Measurements from ENCODE around the gene SLC22A14. TPM values are rescaled to one million over a fixed set of nuclear protein-coding genes. Genes with fewer than 3 reads are reported as not detected.
A peak's percentile ranks its signal among the peaks of the same experiment; 100 is the strongest.

Gene SLC22A14
- total RNA-seq, 1 experiment from 2014 or later = not detected

DNA sequence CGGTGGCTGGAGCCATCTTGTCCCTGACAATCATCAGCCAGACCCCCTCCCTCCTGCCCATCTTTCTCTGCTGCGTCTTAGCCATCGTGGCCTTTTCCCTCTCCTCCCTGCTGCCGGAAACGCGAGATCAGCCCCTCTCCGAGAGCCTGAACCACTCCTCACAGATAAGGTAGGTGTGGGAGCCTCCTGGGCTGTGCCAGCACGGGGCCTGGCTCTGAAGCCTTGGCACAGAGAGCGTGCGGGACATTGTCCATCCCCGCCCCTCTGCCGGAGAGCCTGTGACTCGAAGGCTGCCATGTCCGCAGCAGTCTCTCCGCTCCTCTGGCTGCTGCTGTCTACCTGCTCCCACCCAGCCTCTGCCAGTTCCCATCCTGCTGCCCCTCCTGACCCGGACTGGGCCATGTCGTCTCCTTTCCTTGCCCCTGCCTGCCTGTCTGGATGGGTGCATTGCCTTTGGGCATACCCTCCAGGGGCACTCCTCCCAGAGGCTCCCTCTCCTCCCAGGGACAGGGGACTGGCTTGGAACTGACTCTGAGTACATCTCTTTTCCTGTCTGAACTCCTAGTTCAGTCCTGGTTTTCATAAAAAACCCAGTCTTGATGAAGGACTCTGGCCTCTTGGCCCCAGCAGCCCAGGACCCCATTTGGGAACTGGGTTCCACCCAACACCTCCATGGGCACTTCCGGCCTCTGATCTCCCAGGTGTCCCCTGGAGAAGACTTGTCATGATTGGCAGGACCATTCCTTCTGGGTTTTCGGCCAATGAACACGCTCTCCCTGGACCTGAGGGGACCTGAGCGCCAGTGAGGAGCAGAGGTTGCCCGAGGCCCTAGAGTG, 34.5 kb downstream of the SLC22A14 start:
- no peak overlapping the region for H2BK12ac ChIP-seq (ENCODE audit: insufficient read length, low read depth, low read length)
- no peak overlapping the region for H3K9ac ChIP-seq (ENCODE audit: extremely low read depth, insufficient read length, low read length)
- no peak overlapping the region for H3K18ac ChIP-seq (ENCODE audit: insufficient read length, low read depth, low read length)
- no peaks in the 10 kb centered on the region for H3K9me3 ChIP-seq (ENCODE audit: control insufficient read depth, low read depth, low read length)
- no peaks in the 10 kb centered on the region for H3K4me1 ChIP-seq (ENCODE audit: insufficient read depth, low read length)
- Mint-ChIP-seq H3K4me1 (peaks cover 0 to 10% of the 10 kb centered on the region in 2 experiments; a peak in 3 of 4 replicates), H3K27ac (peak overlapping the region in 1 of 3 experiments; percentile 69; a peak in 1 of 7 replicates), H3K36me3 (ENCODE audit: insufficient read depth in 1 of 3, low read depth in 3 of 3) (no peaks in the 10 kb centered on the region), H3K27me3 (ENCODE audit: low read depth) (peaks cover 3% of the 10 kb centered on the region), H3K4me3 (no peak overlapping the region), H3K9me3 (no peaks in the 10 kb centered on the region; a peak in 1 of 5 replicates)
- H3K4ac ChIP-seq (ENCODE audit: low read depth, low read length) = no peak overlapping the region
- H3T11ph ChIP-seq (ENCODE audit: low read length) = no peak overlapping the region
- H3K79me1 ChIP-seq (ENCODE audit: insufficient read depth, low read depth, low read length, poor library complexity, severe bottlenecking) = no peaks in the 10 kb centered on the region
- no peak overlapping the region for H2BK15ac ChIP-seq (ENCODE audit: low read depth, low read length)
- no peaks in the 10 kb centered on the region for H4K20me1 ChIP-seq (ENCODE audit: control insufficient read depth, insufficient read depth, insufficient read length)
- no peaks in the 10 kb centered on the region for H3K79me2 ChIP-seq (ENCODE audit: insufficient read depth, low read length)
- no peaks in the 10 kb centered on the region for H3K23me2 ChIP-seq (ENCODE audit: insufficient read length, low read depth, low read length, poor library complexity, severe bottlenecking)
- no peak overlapping the region for H3K27ac ChIP-seq (ENCODE audit: insufficient read length, low read depth, low read length)
- no peak overlapping the region for H3K56ac ChIP-seq (ENCODE audit: insufficient read length, low read depth, low read length)
- no peak overlapping the region for H2BK5ac ChIP-seq (ENCODE audit: insufficient read length, low read length)
- H3K23ac ChIP-seq (ENCODE audit: insufficient read length, low read depth, low read length) = no peak overlapping the region
- H2AK5ac ChIP-seq (ENCODE audit: insufficient read length, low read length) = no peak overlapping the region
- H2BK20ac ChIP-seq (ENCODE audit: low read depth, low read length, poor library complexity, severe bottlenecking) = no peak overlapping the region
- WGBS (ENCODE audit: extremely low coverage, insufficient read length, low lambda C conversion rate) = no CpG with 5 or more reads among the region's 22 CpGs
- no peak overlapping the region for H4K91ac ChIP-seq (ENCODE audit: insufficient read length, low read depth, low read length)
- TF ChIP-seq, protein P1, sequence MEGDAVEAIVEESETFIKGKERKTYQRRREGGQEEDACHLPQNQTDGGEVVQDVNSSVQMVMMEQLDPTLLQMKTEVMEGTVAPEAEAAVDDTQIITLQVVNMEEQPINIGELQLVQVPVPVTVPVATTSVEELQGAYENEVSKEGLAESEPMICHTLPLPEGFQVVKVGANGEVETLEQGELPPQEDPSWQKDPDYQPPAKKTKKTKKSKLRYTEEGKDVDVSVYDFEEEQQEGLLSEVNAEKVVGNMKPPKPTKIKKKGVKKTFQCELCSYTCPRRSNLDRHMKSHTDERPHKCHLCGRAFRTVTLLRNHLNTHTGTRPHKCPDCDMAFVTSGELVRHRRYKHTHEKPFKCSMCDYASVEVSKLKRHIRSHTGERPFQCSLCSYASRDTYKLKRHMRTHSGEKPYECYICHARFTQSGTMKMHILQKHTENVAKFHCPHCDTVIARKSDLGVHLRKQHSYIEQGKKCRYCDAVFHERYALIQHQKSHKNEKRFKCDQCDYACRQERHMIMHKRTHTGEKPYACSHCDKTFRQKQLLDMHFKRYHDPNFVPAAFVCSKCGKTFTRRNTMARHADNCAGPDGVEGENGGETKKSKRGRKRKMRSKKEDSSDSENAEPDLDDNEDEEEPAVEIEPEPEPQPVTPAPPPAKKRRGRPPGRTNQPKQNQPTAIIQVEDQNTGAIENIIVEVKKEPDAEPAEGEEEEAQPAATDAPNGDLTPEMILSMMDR (conservative IDR thresholded peaks at IDR 0.05) = no peak
- no peaks in the 10 kb centered on the region for H3K27me3 ChIP-seq (ENCODE audit: insufficient read depth, low read length)
- H3K14ac ChIP-seq (ENCODE audit: insufficient read depth, low read length) = no peak overlapping the region; the same call in 1 of the 2 replicates
- no peak for DNase-seq
- H3K4me2 ChIP-seq (ENCODE audit: insufficient read depth, insufficient read length, low read length) = no peak overlapping the region
- H4K5ac ChIP-seq (ENCODE audit: insufficient read length, low read depth, low read length) = no peak overlapping the region
- no peak overlapping the region for H4K8ac ChIP-seq (replicated peaks; ENCODE audit: insufficient read length, low read depth, low read length)
- no peak overlapping the region for H2BK120ac ChIP-seq (ENCODE audit: low read depth, low read length, poor library complexity, severe bottlenecking)
- H2AFZ ChIP-seq (ENCODE audit: low read length) = no peak overlapping the region

All from H9 (cell line).